HG03064 (cell line): ENCODE results near the gene FARP2.

Experiments
- ATAC-seq: cut with Tn5 transposase; IDR thresholded peaks from one replicate; pipeline ENCODE4 v1.9.1; 2021; ENCODE audit warnings: low read depth; ENCODE audit not compliant: unreplicated experiment

FARP2 gene

GRCh38 chr2:241324775-241325174 is 31.3 kb upstream of the FARP2 start:
- ATAC-seq, result no peak

DNA sequence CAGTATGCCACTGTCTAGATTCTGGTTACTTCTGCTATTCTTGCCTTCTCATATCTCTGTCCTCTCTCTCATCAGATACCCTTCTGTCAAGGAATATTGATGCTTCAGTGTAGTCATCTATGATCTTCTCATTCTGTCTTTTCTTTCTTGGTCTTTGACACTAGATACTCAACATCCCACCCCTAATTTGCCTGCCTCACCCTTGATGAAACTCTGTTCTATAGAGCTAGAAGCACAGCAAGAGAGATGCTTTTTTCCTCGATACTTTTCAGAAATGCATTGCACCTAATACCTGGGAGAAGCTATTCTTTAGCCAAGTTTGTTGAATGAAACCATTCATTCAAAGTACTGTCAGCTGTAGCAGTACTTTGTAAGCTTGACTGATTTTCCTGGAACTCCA is 30.8 kb upstream of the FARP2 start:
- no peak for ATAC-seq

GRCh38 chr2:241329669-241330615 is 26.1 kb upstream of the FARP2 start:
- ATAC-seq, result no peak

DNA sequence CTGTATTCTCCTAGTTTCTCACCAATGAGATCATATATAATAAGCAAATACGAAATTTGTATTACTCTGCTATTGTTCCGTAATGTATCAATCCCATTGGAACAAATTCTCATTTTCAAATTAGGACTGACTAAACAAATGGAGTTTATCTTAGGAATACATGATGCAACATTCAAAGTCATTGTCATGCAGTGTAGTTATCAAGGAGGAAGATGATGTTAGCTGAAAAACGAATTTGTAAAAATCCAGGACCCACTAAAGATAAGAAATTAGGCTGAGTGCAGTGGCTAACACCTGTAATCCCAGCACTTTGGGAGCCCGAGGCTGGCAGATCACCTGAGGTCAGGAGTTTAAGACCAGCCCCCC is 25.5 kb upstream of the FARP2 start:
- no peak for ATAC-seq

- ATAC-seq, result no peak
Measured at GRCh38 chr2:241334813-241335212, 21.3 kb upstream of the FARP2 start.

DNA sequence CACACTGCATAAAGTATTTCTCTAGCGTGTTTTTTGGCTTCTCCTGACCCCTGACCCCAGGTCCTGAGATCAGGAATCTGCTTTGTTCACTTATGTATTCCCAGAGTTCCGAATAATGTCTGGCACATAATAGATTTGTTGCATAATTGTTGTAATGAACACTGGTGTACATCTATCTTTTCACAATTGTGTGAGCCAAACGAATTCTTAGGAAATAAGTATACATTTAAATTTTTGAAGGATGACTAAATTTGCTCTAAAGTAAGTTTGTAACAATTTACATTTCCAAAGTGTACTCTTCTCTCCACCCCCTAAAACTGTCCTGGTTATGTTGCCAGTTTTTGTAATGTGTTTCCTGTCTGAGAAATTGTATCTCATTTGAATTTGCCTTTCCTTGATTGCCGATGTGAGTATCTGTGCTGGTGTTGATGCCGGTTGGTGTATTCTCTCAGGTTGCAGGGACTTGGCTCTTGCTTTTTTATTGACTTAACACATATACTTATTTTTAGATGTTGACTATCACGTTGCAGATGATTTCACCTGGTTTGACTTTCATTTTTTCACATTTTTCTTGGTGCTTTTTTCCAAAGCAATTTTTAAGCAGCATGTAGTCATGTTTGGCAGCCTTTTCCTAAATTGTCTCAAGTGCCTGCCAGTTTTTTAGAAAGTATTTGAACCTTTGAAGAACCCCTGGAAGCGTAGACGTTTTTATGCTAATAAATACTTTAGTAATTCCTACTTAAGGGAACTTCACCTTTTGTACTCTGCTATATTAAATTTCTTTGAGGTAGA is 16.1 kb upstream of the FARP2 start:
- no peak for ATAC-seq

- ATAC-seq, result no peak
Measured at GRCh38 chr2:241340631-241341163, 15.4 kb upstream of the FARP2 start.

- no peak for ATAC-seq
Measured at GRCh38 chr2:241344925-241345651, 11.0 kb upstream of the FARP2 start.

DNA sequence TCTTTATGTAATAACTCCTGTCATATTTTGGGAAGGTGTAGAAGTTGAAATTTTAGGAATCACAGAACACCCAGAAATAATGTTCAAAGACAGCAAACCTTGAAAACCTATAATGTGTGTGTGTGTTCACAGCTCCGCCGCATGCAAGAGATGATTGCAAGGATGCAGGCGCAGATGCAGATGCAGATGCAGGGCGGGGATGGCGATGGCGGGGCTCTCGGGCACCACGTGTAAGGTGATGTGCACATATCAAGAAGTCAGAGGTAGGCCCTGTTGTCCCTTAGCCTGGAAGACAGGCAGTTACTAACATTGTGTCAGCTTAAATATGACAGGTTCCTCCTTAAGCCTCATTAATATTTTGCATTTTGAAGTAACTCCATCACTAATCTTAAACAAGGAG is 6.1 kb upstream of the FARP2 start:
- ATAC-seq, result no peak

DNA sequence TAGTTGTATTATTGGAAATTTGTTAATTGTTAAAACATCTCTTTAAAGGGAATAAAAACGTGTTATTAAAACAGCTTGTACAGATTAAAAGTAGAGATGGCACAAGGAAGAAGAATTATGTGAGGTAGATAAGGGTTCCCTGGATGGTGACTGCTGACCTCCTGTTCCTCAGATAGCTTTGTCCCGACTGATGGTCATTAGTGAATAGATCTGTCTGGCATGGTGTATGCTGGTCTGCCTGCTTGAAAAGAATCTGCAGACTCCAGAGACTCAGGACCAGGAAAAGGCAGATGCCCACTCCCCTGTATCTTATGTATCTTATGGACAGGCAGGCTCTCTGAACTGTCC is 5.6 kb upstream of the FARP2 start:
- ATAC-seq, result no peak

DNA sequence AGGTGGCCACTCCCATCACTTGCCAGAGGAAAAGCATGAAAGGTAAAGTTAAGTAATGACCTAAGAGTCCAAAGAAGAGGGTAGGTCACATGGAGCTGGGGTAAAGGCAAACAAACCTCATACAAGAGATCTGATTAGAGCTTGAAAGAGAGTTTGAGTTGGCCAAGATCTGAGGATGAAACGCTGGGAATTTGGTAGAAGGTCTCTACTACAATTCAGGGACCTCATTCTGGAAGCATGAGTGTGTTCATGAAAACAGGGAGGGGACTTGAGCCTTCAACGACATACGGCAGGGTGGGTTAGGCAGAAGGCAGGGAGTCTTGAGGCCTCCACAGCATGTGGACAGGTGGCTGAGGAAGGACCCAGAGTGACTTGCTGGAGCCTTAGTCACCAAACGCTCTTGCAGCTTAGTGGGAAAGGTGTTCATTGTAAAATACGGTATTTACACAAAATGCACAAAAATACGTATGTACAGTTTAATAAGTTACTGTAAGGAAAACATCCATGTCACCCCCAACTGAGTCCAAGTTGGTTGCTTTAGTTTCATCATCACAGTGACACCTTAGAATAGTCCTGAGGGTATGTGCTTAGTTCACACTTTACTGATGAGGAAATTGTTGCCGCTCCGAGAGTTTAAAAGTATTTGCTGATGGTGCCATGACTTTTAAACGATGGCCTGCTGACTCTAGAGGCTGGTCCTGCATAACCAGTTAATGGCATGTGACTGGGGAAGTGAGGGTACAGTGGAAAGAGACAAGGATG is 5.0 kb upstream of the FARP2 start:
- ATAC-seq, result no peak

GRCh38 chr2:241351640-241352031 is 4.4 kb upstream of the FARP2 start:
- ATAC-seq, result no peak

DNA sequence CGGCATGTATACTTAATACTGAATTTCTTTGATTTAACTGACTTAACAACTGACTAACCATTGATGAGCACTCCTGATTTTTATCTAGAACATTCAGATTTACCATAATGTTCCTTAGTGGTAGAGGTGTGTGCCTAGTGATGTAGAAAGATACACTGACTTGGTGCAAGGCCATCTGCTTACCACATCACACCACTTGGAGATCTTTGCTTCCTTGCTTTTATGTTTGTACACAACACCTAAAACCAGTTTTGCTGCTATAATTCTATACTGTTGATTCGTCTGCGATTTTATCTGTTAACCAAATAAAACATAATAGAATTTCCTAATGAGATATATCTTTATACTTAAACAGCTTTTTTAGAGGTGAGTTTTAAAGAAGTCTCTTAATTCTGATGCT is 3.9 kb upstream of the FARP2 start:
- no peak for ATAC-seq

- no peak for ATAC-seq
Measured at GRCh38 chr2:241354668-241355658, 1.1 kb upstream of the FARP2 start.

DNA sequence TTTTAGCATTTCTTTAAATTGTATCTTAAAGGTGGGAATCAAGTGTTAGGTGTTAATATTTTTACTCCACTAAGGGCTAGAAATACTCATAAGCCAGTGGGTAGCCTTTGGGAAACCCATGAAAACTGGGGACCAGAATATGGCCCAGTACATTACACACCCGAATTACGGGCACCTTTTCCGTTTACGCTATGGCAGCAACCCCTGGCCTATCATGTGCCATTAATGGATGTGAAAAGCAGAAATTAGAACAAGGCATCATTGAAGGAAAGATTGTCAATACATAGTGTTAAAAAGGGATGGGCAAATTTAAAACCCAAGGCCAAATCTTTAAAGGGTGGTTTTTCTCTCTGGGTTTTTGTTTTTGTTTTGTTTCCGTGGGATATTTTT is 781 bp downstream of the FARP2 start:
- ATAC-seq, result no peak

DNA sequence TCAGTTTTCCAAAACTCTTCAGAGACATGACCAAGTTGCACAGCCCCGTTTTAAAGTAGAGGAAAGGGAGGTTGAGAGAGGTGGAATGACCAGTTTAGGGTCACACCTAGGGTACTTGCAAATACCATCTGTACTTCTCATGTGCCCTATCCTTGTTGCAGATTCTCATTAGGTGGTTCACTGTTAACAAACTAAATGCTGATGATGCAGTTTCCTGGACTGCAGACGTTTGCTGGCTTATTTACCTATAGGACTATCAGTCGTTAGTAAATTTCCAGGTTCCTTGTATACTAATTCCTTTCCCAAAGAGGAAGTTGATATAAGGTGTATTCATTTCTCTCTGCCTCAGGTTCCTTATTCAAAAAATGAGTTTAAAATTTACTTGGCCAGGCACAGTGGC is 1.4 kb downstream of the FARP2 start:
- ATAC-seq, result no peak

DNA sequence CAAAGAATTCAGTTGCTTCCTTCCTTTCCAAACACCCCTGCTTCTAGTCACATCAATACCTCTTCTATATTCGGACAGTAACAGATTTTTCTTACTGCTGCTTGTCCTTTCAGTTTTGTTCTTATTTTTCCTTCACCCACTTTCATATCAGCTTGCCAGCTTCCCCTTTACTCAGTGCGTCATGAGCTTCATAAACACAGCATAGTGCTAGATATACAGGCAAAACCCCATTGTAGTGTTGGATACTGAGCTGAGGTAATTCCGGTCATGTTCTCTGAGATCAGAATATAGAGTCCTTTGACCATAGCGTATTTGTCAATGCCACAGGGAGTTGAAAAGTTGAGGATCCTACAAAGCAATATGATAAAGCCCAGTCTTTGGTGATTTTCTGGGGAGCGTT is 2.4 kb downstream of the FARP2 start:
- no peak for ATAC-seq

GRCh38 chr2:241359481-241360045 is 3.5 kb downstream of the FARP2 start:
- no peak for ATAC-seq

DNA sequence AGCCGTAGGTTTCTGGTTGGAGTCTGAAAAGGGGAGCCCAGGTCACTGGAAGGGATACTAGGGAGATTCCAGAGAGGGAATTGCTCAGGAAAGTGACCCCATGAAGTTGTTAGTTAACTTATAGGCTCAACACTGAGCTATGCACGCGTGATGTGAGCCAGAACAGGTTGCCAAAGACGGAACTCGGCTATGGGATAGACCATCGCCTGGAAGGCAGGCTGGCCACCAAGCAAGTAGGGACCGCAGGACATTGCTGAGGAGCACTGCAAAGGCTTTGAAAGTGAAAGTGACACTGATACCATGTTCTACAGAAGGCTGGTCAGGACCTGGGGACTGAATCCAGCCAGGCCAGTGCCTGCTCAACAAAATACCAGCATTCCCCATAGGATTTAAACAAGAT is 7.3 kb downstream of the FARP2 start:
- ATAC-seq, result no peak
